Measurements from ENCODE around the gene WNK4. TPM values are rescaled to one million over a fixed set of nuclear protein-coding genes. Genes with fewer than 3 reads are reported as not detected.

The WNK4 gene
- total and polyA plus RNA-seq, 9 of the 15 experiments (the other 6 are each of a cell fraction or from before 2014, with no cell fraction given): 0.32 to 25.8 (median 4.5) TPM

GRCh38 chr17:42750739-42751344 is 29.6 kb upstream of the WNK4 start (continued):
- TF ChIP-seq THAP7 (CRISPR knock-in tag; IDR thresholded peaks at IDR 0.05) (no peak), NR0B1 (IDR thresholded peaks at IDR 0.05; ENCODE audit: partially characterized antibody) (no peak), PTRF (tag; IDR thresholded peaks at IDR 0.05) (no peak), ZNF740 (CRISPR knock-in tag; IDR thresholded peaks at IDR 0.05) (no peak), ZNF740 (tag; IDR thresholded peaks at IDR 0.05) (no peak), ZFPM2 (CRISPR knock-in tag; IDR thresholded peaks at IDR 0.05) (no peak), POLR2AphosphoS5 (IDR thresholded peaks at IDR 0.05; ENCODE audit: control insufficient read depth, insufficient read depth, low read depth, low read length) (peak; percentile 84), ZBTB11 (CRISPR knock-in tag; IDR thresholded peaks at IDR 0.05) (peak in 1 of 3 experiments; percentile 78; a peak in 2 of 6 replicates), GTF2A2 (tag; IDR thresholded peaks at IDR 0.05) (no peak), YBX1 (IDR thresholded peaks at IDR 0.05) (no peak), ARHGAP35 (IDR thresholded peaks at IDR 0.05; ENCODE audit: partially characterized antibody) (no peak), ZNF431 (CRISPR knock-in tag; IDR thresholded peaks at IDR 0.05) (no peak), DLX4 (CRISPR knock-in tag; IDR thresholded peaks at IDR 0.05) (no peak), SRSF9 (IDR thresholded peaks at IDR 0.05; ENCODE audit: borderline replicate concordance, low read depth, low read length) (no peak), ELF4 (CRISPR knock-in tag; IDR thresholded peaks at IDR 0.05) (no peak), ATF3 (IDR thresholded peaks at IDR 0.05) (no peak; the same call in none of the 2 replicates), ATF3 (CRISPR knock-in tag; conservative IDR thresholded peaks at IDR 0.05) (no peak), MLX (CRISPR knock-in tag; conservative IDR thresholded peaks at IDR 0.05) (no peak)

Data from K562 (cell line).